Measurements from ENCODE around the gene CTNNA3. TPM values are rescaled to one million over a fixed set of nuclear protein-coding genes. Genes with fewer than 3 reads are reported as not detected.
"Not testable (repeated sequence)": the region's sequence is repeated elsewhere in the genome, so short reads cannot be mapped to it uniquely, and the experiment has no call there.

The CTNNA3 gene
- total RNA-seq, 1 donor from 2014 or later = 0.30 TPM

DNA sequence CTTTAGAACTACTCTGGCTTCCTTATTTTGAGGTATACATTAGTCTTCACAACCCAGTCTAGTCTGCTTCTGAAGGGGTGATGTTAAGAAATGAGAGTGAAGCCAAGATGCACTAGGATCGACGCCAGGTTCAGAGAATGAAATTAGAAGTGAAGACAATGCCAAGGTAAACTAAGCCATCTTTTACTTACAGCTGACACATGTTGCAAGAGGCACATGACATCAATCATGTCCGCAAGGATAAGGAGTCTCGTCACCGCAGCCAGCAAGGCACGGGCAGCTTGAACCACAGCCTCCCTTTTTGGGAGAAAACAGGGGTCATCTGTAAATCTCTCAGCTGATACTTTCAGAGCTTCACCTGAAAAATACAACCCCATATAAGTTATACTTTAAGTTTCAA is 156.7 kb downstream of the CTNNA3 start:
- TF ChIP-seq, protein P1, sequence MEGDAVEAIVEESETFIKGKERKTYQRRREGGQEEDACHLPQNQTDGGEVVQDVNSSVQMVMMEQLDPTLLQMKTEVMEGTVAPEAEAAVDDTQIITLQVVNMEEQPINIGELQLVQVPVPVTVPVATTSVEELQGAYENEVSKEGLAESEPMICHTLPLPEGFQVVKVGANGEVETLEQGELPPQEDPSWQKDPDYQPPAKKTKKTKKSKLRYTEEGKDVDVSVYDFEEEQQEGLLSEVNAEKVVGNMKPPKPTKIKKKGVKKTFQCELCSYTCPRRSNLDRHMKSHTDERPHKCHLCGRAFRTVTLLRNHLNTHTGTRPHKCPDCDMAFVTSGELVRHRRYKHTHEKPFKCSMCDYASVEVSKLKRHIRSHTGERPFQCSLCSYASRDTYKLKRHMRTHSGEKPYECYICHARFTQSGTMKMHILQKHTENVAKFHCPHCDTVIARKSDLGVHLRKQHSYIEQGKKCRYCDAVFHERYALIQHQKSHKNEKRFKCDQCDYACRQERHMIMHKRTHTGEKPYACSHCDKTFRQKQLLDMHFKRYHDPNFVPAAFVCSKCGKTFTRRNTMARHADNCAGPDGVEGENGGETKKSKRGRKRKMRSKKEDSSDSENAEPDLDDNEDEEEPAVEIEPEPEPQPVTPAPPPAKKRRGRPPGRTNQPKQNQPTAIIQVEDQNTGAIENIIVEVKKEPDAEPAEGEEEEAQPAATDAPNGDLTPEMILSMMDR (IDR thresholded peaks at IDR 0.05) = no peak
- H3K36me3 Mint-ChIP-seq (ENCODE audit: unreplicated experiment) = no peaks in the 10 kb centered on the region
- no peak overlapping the region for H3K4me3 Mint-ChIP-seq (ENCODE audit: unreplicated experiment)
- peaks cover 3% of the 10 kb centered on the region for H3K9me3 Mint-ChIP-seq (ENCODE audit: unreplicated experiment)
- H3K4me1 Mint-ChIP-seq (ENCODE audit: unreplicated experiment) = peaks cover 7% of the 10 kb centered on the region
- no peak overlapping the region for H3K27ac Mint-ChIP-seq (ENCODE audit: unreplicated experiment)
- peaks cover 12% of the 10 kb centered on the region for H3K27me3 Mint-ChIP-seq (ENCODE audit: unreplicated experiment)
- no peak for DNase-seq (ENCODE audit: extremely low spot score, unreplicated experiment)

DNA sequence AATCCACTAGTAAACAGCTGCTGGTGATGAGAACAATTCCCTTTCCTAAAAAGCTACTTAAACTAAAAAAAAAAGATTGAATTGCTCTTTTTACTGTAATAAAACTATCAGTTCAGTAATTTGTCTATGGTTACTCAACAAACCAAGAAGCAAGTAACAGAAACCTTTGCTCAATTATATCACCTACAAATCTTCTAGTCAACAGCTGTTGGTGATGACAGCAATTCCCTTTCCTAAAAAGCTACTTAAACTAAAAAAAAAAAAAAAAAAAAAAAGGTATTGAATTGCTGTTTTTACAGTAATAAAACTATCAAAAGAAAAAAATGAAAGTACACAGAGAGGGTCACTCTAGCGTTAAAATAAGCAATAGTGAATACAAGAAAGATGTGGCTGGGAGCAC is 158.1 kb downstream of the CTNNA3 start:
- TF ChIP-seq, protein P1 (IDR thresholded peaks at IDR 0.05) = no peak
- H3K27me3 Mint-ChIP-seq (ENCODE audit: unreplicated experiment) = peaks cover 13% of the 10 kb centered on the region
- no peak overlapping the region for H3K27ac Mint-ChIP-seq (ENCODE audit: unreplicated experiment)
- no peaks in the 10 kb centered on the region for H3K9me3 Mint-ChIP-seq (ENCODE audit: unreplicated experiment)
- no peak overlapping the region for H3K4me3 Mint-ChIP-seq (ENCODE audit: unreplicated experiment)
- H3K4me1 Mint-ChIP-seq (ENCODE audit: unreplicated experiment) = no peaks in the 10 kb centered on the region
- no peak for DNase-seq (ENCODE audit: extremely low spot score, unreplicated experiment)
- no peaks in the 10 kb centered on the region for H3K36me3 Mint-ChIP-seq (ENCODE audit: unreplicated experiment)

- Mint-ChIP-seq H3K27me3 (ENCODE audit: unreplicated experiment) (peaks cover 13% of the 10 kb centered on the region), H3K9me3 (ENCODE audit: unreplicated experiment) (peaks cover 3% of the 10 kb centered on the region), H3K4me1 (ENCODE audit: unreplicated experiment) (no peaks in the 10 kb centered on the region), H3K36me3 (ENCODE audit: unreplicated experiment) (no peaks in the 10 kb centered on the region), H3K4me3 (ENCODE audit: unreplicated experiment) (no peak overlapping the region), H3K27ac (ENCODE audit: unreplicated experiment) (no peak overlapping the region)
- no peak for DNase-seq (ENCODE audit: extremely low spot score, unreplicated experiment)
- TF ChIP-seq, protein P1 (IDR thresholded peaks at IDR 0.05) = no peak
Observed at GRCh38 chr10:67533376-67533775, 162.6 kb downstream of the CTNNA3 start.

- not testable (repeated sequence) for H3K4me3 Mint-ChIP-seq (ENCODE audit: unreplicated experiment); H3K9me3 Mint-ChIP-seq (ENCODE audit: unreplicated experiment); H3K36me3 Mint-ChIP-seq (ENCODE audit: unreplicated experiment); DNase-seq (ENCODE audit: extremely low spot score, unreplicated experiment); H3K4me1 Mint-ChIP-seq (ENCODE audit: unreplicated experiment); H3K27ac Mint-ChIP-seq (ENCODE audit: unreplicated experiment)
- H3K27me3 Mint-ChIP-seq (ENCODE audit: unreplicated experiment) = peaks cover 12% of the 10 kb centered on the region
Observed at GRCh38 chr10:67530990-67531389, 165.0 kb downstream of the CTNNA3 start.

GRCh38 chr10:67527351-67527750 is 168.6 kb downstream of the CTNNA3 start:
- no peak overlapping the region for H3K27ac Mint-ChIP-seq (ENCODE audit: unreplicated experiment)
- H3K4me3 Mint-ChIP-seq (ENCODE audit: unreplicated experiment) = no peak overlapping the region
- no peaks in the 10 kb centered on the region for H3K4me1 Mint-ChIP-seq (ENCODE audit: unreplicated experiment)
- no peaks in the 10 kb centered on the region for H3K36me3 Mint-ChIP-seq (ENCODE audit: unreplicated experiment)
- TF ChIP-seq, protein P1 (IDR thresholded peaks at IDR 0.05) = no peak
- H3K27me3 Mint-ChIP-seq (ENCODE audit: unreplicated experiment) = peaks cover under 1% of the 10 kb centered on the region
- no peak for DNase-seq (ENCODE audit: extremely low spot score, unreplicated experiment)
- peaks cover 3% of the 10 kb centered on the region for H3K9me3 Mint-ChIP-seq (ENCODE audit: unreplicated experiment)

- peaks cover 2% of the 10 kb centered on the region for H3K4me1 Mint-ChIP-seq (ENCODE audit: unreplicated experiment)
- no peaks in the 10 kb centered on the region for H3K36me3 Mint-ChIP-seq (ENCODE audit: unreplicated experiment)
- no peak overlapping the region for H3K27ac Mint-ChIP-seq (ENCODE audit: unreplicated experiment)
- H3K9me3 Mint-ChIP-seq (ENCODE audit: unreplicated experiment) = no peaks in the 10 kb centered on the region
- no peak overlapping the region for H3K4me3 Mint-ChIP-seq (ENCODE audit: unreplicated experiment)
- peaks cover 2% of the 10 kb centered on the region for H3K27me3 Mint-ChIP-seq (ENCODE audit: unreplicated experiment)
- no peak for DNase-seq (ENCODE audit: extremely low spot score, unreplicated experiment)
- TF ChIP-seq, protein P1 (IDR thresholded peaks at IDR 0.05) = no peak
Observed at GRCh38 chr10:67521546-67521945, 174.4 kb downstream of the CTNNA3 start.
